HTERT RPE-1 (cell line): ENCODE measurements around the gene OLIG2.

Experiments used
- in situ Hi-C: fragments of 300-500 bp; cut with MboI; formaldehyde crosslinking; loops from 4 replicates; pipeline ENCODE4 v1.14.3; 2020; ENCODE audit warnings: low sequenced_read_pairs

OLIG2 gene

DNA sequence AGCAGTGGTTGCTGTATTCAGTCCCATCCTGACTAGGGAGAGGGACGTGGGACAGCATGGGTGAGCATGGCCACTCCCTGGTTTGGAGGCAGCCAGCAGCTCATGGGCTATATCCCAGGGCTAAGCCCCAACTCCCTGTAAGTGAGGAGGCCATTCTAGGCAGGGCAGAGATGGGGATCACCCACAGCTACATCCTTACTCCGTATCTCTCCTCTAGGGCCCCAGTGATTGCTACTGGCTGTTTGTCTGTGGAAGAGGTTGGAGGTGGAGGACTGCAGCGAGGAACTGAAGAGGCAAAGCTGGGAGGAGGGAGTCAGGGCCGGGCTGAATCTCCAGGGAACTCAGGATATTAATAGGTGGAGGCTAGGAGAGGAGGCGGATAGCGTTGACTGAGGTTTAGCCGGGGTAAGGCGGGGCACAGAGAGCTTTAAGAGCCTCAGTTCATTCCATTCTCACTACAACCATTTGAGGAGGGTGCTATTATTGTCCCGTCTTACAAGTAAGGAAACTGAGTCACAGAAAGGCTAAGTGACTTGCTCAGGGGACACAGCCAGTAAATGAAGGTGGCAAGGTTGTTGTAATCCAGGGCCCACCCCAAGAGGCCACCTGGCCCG is 6.8 kb downstream of the OLIG2 start:
- in situ Hi-C loops: no loop called here

DNA sequence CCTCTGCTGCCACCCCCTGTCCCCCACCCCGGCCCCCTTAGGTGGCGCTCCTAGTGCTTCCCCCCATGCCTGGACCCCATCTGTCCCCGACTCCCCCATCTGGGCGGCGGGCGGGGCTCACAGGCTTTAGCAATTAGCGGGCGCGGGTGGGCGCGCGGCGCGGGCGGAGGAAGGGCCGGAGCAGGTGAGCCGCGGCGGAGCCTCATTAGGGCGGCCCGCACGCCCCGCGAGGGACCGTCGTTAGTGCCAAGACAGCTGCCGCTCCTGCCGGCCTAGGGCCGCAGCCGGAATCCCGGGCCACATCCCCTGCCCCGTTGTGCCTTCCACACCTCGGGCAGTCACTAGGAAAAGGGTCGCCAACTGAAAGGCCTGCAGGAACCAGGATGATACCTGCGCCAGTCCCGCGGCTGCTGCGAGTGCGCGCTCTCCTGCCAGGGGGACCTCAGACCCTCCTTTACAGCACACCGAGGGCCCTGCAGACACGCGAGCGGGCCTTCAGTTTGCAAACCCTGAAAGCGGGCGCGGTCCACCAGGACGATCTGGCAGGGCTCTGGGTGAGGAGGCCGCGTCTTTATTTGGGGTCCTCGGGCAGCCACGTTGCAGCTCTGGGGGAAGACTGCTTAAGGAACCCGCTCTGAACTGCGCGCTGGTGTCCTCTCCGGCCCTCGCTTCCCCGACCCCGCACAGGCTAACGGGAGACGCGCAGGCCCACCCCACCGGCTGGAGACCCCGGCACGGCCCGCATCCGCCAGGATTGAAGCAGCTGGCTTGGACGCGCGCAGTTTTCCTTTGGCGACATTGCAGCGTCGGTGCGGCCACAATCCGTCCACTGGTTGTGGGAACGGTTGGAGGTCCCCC is 7.6 kb downstream of the OLIG2 start:
- in situ Hi-C loops: no loop called here

DNA sequence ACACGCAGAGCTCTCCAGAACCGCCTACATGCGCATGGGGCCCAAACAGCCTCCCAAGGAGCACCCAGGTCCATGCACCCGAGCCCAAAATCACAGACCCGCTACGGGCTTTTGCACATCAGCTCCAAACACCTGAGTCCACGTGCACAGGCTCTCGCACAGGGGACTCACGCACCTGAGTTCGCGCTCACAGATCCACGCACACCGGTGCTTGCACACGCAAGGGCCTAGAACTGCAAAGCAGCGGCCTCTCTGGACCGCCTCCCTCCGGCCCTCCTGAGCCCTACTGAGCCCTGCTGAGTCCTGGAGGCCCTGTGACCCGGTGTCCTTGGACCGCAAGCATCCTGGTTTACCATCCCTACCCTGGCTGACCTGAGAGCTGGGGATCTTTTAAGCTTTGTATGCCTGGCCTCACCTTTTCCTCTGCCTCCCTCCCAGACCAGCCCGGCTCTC is 8.3 kb downstream of the OLIG2 start:
- in situ Hi-C loops: no loop called here

DNA sequence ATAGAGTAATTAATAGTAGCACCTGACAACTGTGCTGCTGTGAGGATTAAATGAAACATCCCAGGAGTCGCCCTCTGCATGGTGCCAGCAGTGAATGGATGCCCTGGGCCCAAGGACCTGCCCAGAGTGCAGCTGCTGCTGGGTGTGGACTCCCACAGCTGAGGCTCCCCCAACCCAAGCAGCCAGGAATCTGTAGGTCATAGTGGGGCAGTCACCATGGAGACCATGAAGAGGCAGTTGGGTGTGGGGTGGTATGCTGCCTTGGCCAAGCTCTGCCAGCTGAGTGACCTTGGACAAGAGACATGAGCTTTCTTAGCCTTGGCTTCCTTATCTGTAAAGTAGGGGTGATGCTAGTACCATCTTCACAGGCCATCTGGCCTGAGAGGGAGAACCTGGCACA is 9.4 kb downstream of the OLIG2 start:
- in situ Hi-C loops: no loop called here

DNA sequence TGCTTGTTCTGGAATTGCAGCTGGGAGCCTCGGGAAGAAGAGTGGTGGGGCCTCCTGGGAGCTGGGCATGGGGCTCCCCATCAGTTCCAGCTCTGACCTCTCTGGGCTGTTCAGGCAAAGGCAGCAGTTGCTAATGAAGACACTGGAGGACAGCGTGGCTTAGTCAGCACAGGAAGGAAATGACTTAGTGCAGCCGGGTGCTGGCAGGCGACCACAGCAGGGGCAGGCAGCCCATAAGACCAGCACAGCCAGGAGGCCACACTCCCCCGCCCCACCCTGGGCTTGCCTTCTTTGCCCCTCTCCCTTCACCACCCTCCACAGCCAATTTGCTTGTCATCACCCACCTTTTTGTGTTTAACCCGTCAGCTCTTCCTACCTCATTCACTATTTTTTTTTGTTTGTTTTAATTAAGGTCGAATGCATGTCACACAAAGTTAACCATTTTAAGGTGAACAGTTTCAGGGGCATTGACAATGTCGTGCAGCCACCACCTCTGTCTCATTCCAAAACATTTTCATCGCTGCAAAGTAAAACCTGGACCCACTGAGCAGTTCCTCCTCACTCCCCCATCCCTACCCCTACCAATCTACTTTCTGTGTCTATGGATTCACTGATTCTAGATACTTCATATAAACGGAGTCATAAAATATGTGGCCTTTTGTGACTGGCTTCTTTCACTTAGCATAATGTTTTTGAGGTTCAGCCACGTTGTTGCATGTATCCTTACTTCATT is 10.9 kb downstream of the OLIG2 start:
- in situ Hi-C loops: no loop called here

- in situ Hi-C loops: no loop called here
Measured at GRCh38 chr21:33037501-33037900, 11.8 kb downstream of the OLIG2 start.

DNA sequence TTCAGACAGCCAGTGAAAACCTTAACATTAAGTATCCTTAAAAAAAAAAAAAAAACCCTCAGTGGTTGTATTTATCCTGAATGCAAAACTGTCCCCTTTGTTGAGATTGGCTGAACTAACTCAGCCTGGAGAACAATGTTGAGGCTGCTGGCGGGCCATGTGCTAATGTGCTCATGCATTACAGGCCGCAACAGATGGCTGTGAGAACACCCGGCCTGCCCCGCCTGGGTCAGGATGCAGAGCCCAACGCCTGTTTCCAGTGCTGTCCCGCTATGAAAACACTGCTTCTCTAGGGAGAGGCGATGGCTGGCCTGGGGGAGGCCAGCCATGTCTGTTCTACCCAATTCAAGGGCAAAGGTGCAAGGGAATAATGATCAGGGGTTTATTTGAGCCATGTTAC is 13.8 kb downstream of the OLIG2 start:
- in situ Hi-C loops: no loop called here

- in situ Hi-C loops: no loop called here
Measured at GRCh38 chr21:33040215-33040614, 14.5 kb downstream of the OLIG2 start.

GRCh38 chr21:33041981-33042380 is 16.2 kb downstream of the OLIG2 start:
- in situ Hi-C loops: no loop called here

DNA sequence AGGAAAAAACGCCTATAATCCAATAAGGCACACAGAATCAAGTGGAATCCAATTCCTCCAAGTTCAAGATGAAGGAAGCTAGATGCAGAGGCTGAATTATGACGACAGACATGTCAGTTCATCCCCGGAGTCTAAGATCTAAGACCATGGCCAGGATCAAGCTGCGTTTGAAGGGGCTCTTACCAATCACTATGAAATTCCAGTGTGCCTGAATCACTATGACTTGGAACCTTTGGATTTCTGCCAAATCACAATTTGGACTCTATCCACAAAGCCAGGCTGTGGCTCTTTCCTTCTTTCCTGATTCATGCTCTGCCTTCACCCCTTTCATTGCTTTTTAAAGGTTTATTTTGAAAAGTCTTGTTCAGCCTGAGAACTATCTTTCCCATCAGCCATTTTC is 17.1 kb downstream of the OLIG2 start:
- in situ Hi-C loops: no loop called here

DNA sequence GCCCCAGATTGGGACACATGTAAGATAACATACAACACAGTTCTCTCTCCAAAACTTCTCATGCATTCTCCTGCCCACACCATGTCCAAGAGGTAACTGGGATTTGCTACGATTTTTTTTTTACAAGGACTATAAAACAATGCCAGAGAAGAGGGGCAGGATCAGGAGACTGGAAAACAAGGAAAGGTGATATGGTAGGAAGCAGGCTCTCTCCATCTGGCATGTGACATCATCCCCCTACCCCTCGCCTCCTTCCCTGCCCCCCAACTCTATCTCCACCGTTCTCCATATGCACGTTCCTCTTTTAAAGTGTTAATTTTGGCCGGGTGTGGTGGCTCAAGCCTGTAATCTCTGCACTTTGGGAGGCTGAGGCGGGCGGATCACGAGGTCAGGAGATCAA is 20.7 kb downstream of the OLIG2 start:
- in situ Hi-C loops: no loop called here

DNA sequence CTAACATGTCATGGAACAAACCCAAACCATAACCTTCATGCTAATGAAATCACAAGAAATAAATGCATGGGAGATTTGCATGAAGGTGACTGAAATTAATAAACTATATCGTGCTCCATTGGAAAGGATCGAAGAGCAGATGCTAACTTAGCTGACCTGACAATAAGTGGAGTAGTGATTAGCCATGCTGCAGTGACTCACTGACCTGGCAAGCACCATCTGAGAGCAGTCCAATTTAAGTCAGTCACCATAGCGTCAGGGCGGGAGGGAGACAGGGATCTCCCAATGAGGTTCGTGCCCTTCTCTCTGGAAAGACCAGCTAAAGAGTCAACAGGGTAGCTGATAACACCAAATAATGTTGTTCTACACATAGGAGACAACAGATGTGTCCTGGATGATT is 21.5 kb downstream of the OLIG2 start:
- in situ Hi-C loops: no loop called here

DNA sequence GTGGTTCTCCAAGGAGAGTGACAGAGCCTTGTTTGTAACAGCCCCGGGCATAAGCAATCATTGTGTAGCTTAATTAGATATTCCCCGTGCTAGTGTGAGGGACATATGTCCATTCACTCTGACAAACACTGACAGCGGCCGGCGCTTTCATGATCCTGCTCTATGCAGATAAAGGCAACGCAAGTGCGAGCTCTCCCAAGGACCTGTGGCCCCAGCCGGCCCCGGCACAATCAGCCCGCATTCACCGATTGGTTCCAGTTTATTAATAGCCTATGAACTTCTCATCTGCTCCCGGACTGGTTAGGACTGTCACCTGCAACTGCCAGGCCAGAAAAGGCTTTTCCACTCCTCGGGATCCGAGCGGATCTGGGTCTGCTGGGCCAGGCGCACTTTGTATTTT is 26.2 kb downstream of the OLIG2 start:
- in situ Hi-C loops: no loop called here

DNA sequence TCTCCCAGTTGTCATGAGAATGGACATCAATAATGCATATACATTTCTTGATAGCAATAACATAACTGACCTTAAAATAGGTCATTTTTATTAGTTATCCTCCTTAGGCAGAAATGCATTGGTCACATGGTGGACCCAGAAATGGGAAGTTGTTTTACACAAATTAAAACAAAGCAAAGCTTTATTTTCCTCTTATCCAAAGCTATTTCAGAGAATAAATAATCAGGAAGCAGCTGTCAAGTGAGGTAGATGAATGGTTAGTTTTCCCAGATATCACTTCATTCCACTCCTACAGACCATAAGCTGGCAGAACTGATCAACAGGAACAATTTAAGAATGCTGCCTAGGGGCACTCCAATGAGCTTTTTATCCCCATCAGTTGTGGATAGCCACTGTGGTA is 28.2 kb downstream of the OLIG2 start:
- in situ Hi-C loops: no loop called here

DNA sequence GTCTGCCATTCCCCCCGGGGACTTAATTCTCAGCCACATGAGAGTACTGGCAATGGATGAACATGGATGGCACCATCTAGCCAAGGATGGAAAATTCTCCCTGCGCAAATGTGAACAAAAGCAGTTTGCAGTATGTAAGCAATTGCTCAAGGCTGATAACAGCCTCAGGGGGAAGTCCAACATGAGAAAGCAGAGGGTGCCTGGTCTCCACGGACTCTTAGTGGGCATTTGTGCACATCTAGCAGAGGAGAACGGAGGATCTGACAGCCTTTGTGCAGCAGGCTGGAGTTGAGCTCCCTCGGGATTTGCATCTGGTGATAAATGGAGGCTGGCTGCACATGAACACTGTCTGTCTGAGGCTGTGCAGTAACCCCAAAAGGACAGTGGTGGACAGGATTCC is 30.3 kb downstream of the OLIG2 start:
- in situ Hi-C loops: no loop called here

- in situ Hi-C loops: no loop called here
Measured at GRCh38 chr21:33057385-33057940, 31.7 kb downstream of the OLIG2 start.

- in situ Hi-C loops: no loop called here
Measured at GRCh38 chr21:33058527-33058926, 32.8 kb downstream of the OLIG2 start.

- in situ Hi-C loops: no loop called here
Measured at GRCh38 chr21:33058957-33059356, 33.2 kb downstream of the OLIG2 start.

DNA sequence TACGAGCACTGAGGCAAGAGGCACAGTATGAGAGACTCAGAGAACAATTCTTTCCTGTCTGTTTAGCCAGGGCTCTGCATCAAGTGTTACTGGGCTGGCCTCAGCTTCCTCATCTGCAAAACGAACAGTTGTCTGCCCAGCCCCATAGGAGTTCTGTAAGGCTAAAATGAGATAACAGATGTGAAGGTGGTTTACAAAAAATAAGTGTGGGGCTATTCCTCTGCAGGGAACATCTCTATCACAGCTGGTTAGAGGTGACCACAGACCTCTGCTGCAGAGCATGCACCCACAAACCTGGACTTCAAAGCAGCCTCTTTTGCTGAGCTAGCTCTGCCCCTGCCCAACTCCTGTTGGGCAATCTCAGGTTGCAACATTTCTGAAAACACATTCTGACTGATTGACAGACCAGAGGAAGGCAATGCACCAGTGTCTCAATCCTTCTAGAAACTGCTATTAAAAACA is 33.7 kb downstream of the OLIG2 start:
- in situ Hi-C loops: no loop called here

GRCh38 chr21:33061233-33061632 is 35.5 kb downstream of the OLIG2 start:
- in situ Hi-C loops: no loop called here

GRCh38 chr21:33063375-33063883 is 37.7 kb downstream of the OLIG2 start:
- in situ Hi-C loops: no loop called here
